ENCODE measurements around the gene CFLAR.
"Not testable (repeated sequence)": the region's sequence is repeated elsewhere in the genome, so short reads cannot be mapped to it uniquely, and the experiment has no call there.

The CFLAR gene

DNA sequence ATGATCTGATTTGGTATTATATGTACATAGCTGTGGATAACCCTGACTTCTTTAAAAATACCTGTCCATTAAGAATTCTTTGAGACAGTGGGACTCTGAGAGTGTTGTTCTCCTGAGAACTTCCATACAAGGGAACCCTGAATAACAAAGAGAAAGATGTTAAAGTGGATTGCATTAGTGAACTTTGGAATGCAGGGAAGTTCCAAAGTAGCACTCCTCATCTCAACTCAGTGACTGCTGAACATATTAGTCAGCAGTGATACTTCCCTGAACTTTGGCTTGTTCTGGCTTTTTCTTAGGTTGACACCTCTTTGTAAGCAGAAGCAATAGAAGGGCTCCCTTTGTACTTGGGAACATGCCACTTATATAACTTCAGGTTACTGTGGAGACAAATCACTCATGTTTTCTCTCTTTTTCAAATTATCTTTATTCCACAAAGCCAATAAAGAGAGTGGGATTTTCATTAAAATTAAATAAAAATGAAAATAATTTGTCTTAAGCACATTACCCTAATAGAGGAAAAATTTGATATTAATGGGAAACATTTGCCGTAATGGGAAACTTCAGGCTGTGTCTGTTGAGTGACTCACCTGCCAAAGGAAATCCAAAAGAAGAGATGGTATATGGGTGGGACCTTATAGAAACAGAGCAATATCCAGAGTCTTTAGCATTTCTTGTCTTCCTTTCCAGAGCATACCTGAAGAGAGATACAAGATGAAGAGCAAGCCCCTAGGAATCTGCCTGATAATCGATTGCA is 33.3 kb downstream of the CFLAR start:
- DNase-seq = peak; percentile 67 to 71

DNA sequence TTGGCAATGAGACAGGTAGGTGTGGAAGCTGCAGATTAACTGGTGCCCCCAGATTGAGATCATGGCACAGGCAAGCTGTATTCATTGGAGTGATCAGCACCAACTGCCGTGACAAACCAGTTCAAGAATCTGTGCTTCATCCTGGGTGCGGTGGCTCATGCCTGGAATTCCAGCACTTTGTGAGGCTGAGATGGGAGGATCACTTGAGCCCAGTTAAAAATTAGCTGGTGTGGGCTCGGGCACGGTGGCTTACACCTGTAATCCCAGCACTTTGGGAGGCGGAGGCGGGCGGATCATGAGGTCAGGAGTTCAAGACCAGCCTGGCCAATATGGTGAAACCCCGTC is 33.8 kb downstream of the CFLAR start:
- not testable (repeated sequence) for DNase-seq

DNA sequence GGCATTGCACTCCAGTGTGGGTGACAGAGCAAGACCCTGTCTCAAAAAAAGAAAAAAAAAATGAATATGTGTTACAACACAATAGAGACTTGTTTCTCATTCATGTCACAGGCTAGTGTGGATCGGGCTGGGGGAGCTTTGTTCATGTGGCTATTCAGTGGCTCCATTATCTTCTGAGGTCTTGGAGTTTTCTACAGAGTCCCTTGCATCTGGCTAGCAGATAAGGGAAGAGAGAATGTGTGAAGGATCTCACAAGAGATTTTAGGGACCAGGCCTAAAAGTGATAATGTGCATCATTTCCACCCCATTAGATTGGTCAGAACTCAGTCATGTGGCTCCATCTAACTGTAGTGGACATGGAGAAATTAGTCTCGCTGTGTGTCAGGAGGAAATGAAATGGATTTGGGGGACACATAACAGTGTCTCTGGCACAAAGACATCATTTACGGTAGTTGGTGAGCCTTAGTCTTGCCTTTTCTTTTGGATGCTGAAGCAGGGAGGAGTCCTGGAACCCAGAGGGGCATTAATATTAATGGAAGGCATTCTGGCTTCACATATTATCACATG is 34.6 kb downstream of the CFLAR start:
- DNase-seq = no peak

DNA sequence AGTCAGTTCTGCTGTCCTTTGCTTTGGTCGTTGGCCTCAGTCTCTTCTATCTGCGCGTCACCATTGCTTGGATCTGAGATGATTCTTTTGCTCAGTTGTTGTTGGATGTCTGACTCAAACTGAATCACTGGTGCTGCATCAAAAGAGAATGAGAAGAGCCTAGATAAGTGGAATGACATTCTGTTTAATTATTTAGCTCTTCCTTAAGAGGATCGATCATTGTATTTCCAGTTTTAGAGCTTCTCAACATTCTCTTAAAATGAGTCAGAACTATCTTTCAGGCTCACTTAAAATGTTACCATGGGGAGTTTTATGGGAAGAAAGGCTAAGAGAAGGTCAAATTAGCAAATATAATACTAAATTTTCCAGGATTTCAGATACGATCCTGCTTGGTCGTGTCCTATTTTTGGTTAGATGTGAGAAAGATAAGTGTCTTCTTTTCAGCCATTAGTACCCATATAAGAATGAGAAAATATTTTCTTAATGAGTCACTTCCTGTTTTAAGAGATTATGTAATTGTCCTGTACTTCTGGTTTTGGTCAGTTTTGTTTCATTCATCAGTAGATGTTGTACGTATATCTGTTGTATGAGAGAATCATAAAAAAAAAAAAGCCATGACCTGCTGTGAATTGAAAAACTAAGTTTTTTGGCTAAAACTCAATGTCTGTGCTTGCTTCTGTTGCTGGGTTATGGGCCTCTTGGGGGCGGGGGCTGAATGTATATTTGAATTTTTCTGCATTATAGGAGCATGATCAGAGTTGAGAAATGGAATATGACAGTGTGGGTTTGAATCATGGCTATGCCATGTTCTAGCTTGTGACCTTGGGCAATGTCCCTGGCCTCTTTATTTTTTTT is 35.4 kb downstream of the CFLAR start:
- DNase-seq = peak; percentile 76 to 91

DNA sequence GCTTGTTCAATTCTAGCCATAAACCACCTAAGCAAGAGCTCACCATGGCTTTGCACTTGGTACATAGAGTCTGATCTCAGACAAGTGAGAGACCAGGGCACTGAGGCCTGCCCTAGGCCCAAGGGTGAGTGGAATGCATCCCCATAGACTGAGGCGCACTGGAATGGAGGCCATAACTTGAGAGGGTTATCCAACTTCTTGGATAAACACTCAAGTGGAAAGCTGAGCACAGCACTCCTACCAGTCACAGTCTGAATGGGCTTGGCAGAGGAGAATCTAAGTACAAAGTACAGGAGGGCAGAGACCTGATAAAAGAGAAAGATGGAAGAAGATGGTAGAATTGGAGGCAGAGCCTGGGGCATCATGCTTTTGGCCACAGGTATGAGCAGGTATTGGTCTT is 36.6 kb downstream of the CFLAR start:
- DNase-seq = no peak

DNA sequence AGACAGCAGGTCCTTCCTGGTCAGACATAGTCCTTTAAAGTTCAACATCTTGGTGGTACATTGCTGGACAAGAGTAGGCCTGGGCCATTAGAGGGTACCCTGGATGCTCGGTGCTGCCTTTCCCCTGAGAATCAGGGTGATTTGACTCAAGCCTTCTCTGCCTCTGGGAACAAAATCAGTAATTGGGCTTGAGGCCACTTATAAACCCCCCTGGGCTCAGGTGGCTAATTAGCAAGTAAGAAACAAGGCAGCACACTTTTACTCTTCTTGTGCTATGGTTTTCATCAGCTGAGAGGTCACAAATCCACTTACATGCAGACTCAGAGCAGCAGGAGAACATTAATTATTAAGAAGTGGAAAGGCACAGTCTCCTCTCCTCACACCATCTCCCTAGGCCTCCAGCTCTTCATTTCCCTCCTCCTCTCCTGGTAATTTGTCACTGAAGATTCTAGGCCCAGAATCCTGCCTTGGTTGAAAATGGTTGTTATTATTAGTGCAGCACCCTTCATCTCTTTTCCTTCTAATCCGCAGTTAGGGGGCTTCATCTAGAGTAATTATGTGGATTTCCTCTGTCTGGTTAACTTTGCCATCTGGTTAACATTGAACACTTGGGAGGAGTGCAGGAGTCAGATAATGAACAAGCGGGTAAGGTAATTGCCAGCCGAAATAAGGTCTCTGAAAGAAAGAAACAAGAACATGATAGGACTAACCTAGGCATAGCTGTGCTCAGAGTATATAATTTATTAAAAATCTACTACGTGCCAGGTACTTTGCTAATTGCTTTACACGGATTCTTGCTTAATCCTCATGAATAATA is 37.2 kb downstream of the CFLAR start:
- no peak for DNase-seq

DNA sequence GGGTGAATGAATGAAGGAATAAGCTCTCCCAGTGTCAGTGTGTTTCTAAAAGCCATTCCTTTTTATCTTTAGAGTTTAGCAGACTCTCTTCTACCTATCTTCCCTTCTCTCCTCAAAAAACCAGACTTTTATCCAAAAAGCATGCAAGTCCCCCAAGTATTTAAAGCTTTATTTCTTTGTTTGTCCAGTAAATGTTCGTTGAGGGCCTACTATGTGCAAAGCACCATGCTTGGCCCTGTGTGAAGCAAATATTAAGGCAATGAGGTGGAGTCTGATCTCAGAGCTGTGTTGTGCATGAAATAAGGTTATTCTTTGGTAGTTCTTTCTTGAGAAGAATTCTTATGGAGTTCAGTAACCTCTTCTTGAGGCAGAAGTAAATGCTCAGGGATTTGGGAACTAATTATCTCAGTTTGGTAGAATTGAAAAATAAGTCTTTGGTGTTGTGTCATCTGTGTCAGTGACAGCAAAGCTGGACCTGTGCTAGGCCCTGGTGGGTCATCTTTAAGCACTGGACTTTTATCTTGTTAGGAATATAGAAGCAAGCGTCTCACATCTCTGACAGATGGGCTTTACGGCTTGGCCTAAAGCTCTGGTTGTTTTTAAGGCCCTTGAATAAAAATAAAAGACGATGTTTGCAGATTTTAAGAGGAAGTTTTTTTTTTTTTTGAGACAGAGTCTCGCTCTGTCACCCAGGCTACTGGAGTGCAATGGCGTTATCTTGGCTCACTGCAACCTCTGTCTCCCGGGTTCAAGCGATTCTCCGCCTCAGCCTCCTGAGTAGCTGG is 38.8 kb downstream of the CFLAR start:
- no peak for DNase-seq

DNA sequence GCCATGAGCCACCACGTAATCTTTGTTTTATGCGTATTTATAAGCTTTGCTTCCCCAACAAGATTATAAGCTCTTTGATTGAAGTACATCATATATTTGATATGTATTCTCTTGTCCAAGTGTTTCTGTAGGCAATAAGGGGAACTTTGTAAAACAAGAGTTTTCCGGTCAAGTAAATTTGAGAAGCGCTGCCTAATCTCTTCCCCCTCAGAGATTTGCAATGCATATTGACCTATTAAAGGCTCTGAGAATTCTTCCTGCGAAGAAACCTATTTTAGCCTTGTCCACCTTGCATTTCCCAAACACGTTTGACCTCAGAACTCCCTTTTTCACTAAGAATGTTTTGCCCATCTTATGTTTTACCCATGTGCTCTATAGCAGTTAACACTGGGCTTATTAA is 40.1 kb downstream of the CFLAR start:
- DNase-seq = no peak

DNA sequence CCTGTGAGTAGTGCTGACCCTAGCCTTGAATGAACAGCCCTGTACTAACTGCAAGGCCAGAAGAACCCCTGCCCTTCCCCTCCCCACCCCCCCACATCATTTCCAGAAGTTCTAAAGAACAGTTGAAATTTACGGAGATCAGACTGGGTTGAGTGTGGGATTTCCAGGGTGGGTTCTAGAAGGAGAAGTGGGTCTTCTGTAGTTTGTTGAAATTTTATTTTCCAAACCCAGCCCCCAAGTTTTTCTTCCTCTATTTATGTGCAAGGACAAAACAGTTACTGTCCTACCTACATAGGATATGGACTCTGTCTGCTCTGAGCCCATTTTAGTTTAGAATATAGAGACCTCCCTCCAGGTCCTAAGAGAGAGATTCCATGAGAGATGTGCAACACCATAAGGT is 40.7 kb downstream of the CFLAR start:
- DNase-seq = peak; percentile 51 to 52

DNA sequence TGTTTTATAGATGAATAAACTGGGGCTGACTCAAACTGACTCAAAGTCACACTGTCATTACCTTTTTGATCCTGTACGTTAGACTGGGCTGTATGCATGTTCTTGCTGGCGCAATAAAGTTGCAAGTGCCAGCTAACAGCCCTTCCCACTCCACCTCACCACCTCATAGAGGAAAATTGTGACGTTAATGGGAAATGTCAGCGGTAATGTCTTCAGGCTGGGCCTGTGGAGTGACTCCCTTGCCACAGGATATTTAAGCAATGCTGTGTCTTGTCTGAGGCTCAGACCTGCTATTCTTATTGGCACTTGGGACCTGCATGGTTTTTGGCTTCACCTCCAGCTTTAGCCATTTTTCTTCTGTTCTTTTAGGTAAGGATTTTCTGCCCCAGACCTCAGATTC is 41.7 kb downstream of the CFLAR start:
- peak; percentile 66 to 81 for DNase-seq

DNA sequence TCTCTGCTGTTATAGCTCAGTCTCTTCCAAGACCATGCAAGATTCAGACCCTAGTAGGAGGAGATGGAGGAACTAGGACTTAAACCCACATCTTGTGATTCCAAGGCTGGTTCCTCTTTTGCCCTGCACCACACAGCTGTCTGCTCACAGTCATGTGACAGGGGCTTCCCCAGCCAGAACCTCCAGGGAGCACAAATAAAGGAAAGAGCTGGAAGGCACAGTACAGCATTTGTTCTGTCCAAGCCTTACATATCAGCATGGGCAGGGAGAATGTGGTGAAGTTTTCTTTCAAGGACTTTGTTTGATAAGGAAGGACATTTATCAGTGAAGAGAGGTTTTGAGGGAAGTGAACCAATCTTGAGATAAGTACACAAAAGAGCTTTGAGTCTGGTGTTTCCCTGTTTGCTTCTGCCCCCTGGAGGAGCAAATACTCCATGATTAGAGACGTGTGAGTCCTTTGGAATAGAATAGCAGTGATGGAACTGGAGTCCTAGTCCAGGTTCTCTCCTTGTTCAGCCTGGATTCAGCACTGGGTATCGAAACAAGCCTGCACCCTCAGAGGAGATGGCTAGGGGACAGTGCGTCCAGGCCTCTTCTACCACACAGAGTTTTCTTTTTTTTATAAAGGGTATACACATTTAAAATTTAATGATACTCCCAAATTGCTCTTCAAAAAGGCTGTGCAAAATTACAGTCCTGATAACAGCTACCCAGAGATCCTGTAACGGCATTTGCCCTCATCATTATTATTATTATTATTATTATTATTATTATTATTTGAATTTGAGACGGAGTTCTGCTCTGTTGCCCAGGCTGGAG is 42.4 kb downstream of the CFLAR start:
- DNase-seq = peak; percentile 90 to 97

DNA sequence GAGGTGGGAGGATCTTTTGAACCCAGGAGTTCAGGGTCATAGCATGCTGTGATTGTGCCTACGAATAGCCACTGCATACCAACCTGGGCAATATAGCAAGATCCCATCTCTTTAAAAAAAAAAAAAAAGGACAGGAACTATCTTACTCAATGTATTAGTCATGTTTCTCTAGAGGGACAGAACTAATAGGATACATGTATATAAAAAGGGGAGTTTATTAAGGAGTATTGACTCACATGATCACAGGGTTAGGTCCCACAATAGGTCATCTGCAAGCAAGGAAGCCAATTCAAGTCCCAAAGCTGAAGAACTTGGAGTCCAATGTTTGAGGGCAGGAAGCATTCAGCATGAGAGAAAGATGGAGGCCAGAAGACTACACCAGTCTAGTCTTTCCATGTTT is 48.2 kb downstream of the CFLAR start:
- DNase-seq = peak in 1 of 2 donors; percentile 43

DNA sequence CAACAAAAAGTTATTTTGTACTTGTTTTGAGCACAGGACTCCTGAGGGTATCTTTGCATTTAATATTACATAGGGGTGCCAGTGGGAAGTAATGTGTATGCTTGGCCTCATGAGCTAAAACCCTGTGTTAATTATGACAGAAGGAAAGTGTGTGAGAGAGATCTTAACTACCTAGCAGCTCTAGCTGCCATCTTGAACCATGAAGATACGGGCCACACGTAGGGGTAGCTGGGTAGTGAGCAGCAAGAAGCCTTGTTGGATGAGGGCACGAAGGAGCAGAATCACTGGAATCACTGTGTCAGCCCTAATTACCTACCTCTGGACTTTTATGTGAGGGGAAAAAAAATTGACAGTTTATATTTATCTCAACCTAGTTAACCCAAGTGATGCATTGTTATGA is 51.6 kb downstream of the CFLAR start:
- no peak for DNase-seq

DNA sequence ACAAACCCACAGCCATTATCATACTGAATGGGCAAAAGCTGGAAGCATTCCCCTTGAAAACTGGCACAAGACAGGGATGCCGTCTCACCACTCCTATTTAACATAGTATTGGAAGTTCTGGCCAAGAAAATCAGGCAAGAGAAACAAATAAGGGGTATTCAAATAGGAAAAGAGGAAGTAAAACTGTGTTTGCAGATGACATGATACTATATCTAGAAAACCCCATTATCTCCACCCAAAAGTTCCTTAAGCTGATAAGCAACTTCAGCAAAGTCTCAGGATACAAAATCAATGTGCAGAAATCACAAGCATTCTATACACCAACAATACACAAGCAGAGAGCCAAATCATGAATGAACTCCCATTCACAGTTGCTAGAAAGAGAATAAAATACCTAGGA is 52.5 kb downstream of the CFLAR start:
- not testable (repeated sequence) for DNase-seq

DNA sequence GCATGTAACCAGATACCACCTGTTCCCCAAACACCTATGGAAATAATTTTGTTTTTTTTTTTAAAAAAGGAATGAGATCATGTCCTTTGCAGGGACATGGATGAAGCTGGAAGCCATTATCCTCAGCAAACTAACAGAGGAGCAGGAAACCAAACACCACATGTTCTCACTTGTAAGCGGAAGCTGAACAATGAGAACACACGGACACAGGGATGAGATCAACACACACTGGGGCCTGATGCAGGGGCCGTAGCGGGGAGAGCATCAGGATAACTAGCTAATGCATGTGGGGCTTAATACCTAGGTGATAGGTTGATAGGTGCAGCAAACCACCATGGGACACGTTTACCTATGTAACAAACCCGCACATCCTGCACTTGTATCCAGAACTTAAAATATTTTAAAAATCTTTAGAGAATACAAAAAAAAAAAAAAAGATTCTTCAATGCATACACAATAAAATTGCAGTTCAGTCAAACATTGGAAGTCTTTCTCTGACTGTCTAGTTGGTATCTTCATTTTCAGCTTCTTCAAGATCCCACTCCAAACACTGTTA is 55.4 kb downstream of the CFLAR start:
- DNase-seq = no peak

DNA sequence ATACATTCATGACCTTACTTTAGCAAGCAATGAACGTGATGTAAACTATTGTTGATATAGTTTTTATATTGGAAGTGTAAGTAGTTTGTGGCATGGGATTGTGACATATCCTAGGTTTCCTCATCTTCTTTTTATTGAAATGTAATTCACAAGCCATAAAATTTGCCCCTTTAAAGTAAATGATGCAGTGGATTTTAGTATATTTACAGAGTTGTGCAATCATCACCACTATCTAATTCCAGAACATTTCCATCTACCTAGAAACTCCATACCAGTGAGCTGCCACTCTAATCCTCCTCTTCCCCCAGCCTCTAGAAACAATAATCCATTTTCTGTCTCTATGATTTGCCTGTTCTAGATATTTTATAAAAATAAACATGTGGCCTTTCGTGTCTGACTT is 56.3 kb downstream of the CFLAR start:
- no peak for DNase-seq

DNA sequence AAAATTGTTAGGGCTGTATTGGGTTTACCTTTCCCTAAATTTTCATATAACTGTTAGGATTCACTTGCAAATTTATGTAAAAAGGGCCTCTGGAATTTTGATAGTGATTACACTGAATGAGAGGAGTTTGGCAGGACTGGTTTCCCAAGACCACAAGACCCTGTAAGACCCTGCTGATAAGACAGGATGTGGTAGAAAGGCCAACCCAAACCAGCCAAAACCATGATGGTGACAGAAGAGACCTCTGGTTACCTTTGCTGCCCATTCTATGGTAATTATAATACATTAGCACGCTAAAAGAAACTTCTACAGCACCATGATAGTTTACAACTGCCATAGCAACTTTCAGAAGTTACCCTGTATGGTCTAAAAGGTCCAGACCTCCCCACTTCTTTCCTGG is 58.7 kb downstream of the CFLAR start:
- DNase-seq = no peak

DNA sequence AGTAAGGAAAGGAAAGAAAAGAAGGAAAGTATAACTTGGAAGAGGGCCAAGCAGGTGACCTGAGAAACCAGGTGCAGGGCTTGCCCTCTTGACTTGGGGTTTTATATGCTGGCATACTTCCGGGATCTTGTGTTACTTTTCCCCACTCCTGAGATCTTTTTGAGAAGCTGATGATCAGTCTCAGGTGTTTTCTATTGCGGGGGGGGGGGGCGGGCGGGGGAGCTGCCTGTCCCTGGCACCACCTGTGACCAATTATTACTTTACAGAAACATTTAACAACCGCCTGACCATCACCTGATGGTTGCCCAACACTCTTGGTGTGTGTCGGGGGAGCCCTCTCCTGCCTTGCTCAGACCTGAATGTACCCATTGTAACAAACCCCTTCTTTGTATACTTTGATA is 60.1 kb downstream of the CFLAR start:
- no peak for DNase-seq

DNA sequence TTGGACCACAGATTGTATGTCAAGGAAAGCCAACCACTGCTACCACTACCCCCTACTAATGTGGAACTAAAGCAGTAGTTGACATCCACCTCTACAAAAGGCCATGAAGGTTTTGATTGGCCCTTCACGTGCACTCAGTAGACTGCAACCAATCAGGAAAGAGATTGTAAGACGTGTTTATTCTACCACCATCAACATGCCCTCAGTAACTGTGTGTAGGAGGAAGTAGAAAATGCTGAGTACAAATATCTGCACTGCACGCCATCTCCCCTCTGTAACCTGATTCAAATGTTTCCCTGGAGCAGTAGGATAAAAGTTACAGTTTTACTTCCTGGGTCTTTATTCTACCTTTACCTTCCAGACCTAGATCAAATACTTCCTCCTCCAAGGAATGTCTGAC is 64.0 kb downstream of the CFLAR start:
- DNase-seq = peak in 1 of 2 donors; percentile 52

DNA sequence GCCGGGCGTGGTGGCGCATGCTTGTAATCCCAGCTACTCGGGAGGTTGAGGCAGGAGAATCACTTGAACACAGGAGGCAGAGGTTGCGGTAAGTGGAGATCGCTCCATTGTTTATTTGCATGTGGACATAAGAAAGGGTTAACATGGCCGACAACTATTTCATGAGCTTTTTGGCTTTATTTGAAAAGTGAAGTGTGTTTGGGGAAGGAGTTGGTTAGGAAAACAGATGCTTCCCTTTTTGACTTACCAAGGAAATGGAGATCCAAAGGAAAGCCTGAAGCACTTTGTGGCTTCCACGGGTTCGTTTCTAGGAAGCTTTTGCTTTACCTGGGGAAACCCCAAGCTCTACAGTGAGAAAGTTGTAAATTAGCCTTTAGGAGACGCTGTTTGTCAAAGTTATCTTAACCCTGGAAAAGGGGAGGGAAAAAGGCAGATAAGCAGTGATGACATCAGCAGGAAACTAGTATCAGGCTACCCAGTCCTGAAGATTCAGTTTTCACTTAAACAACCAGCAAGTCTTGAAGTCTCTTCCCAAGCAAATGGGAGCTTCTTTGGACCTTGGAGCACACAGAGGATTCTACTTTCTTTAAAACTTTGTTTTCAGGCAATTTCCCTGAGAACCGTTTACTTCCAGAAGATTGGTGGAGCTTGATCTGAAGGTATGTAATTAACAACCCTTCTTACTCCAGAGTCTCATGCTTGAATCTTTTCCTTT is 66.8 kb downstream of the CFLAR start, which contains the start of gene CASP10:
Gene CASP10, plus strand, starts transcription at position 492 of the 715 bp plus-strand sequence. CDS start 2,637 bp downstream, outside the sequence.
- DNase-seq = peak; percentile 81 to 87

Data from inflammatory macrophage treated with lipopolysaccharide for 1 hour (primary cell).